CD14-positive monocyte (primary cell): ENCODE data around the gene CSF2. TPM values are rescaled to one million over a fixed set of nuclear protein-coding genes. Genes with fewer than 3 reads are reported as not detected.
A peak's percentile ranks its signal among the peaks of the same experiment; 100 is the strongest.

Source experiments
- DNase-seq, 3 donors: peaks; one replicate each; pipeline ENCODE4 v3.0.0-alpha.2; 2011 to 2022
- H2AFZ ChIP-seq: 2 replicates; pipeline ENCODE4 v1.6.0; 2012; ENCODE audit warnings: mild to moderate bottlenecking, low read depth, low read length, inconsistent platforms; ENCODE audit not compliant: insufficient read depth, poor library complexity, severe bottlenecking
- H3K27ac ChIP-seq, 2 donors: 1 replicate in 1 of 2; 2 replicates in 1 of 2; pipeline ENCODE4 v1.5.1; 2012 to 2013; ENCODE audit warnings: low read length in 2 of 2, control low read depth in 1 of 2, inconsistent platforms in 1 of 2, low read depth in 1 of 2, mild to moderate bottlenecking in 1 of 2
- H3K27me3 ChIP-seq, 2 donors: one replicate each; pipeline versions ENCODE4 v1.6.0 to v1.6.1; 2011 to 2013; ENCODE audit warnings: low read length in 2 of 2; ENCODE audit not compliant: control insufficient read depth in 2 of 2, insufficient read depth in 2 of 2
- H3K36me3 ChIP-seq, 2 donors: replicated peaks in 1 of 2; 1 replicate in 1 of 2; 2 replicates in 1 of 2; pipeline versions ENCODE4 v1.5.1 to v1.6.1; 2012 to 2013; ENCODE audit warnings: low read length in 2 of 2, control low read depth in 1 of 2, inconsistent platforms in 1 of 2, mild to moderate bottlenecking in 1 of 2; ENCODE audit not compliant: insufficient read depth in 2 of 2, control insufficient read depth in 1 of 2
- H3K4me1 ChIP-seq, 2 donors: 1 replicate in 1 of 2; 2 replicates in 1 of 2; pipeline versions ENCODE4 v1.5.1 to v1.6.1; 2012 to 2013; ENCODE audit warnings: low read length in 2 of 2, control low read depth in 1 of 2, inconsistent platforms in 1 of 2, mild to moderate bottlenecking in 1 of 2, moderate library complexity in 1 of 2; ENCODE audit not compliant: insufficient read depth in 2 of 2, control insufficient read depth in 1 of 2
- H3K4me2 ChIP-seq: replicated peaks from 2 replicates; pipeline ENCODE3; 2012; ENCODE audit warnings: low read length, moderate library complexity, mild to moderate bottlenecking; ENCODE audit not compliant: poor library complexity, severe bottlenecking; ENCODE audit errors: extremely low read depth
- H3K4me3 ChIP-seq, 3 experiments: fragments of 200-600 bp in 1 of 3; sonication (generic) in 1 of 3; replicated peaks in 1 of 3; 1 replicate in 2 of 3; 2 replicates in 1 of 3; pipeline ENCODE4 v1.5.1; 2011 to 2013; ENCODE audit warnings: low read length in 3 of 3, mild to moderate bottlenecking in 3 of 3, control low read depth in 2 of 3, low read depth in 2 of 3, inconsistent platforms in 1 of 3, moderate library complexity in 1 of 3
- H3K79me2 ChIP-seq: 2 replicates; pipeline ENCODE4 v1.6.0; 2012; ENCODE audit warnings: mild to moderate bottlenecking, control low read depth, inconsistent platforms, low read length, moderate library complexity; ENCODE audit not compliant: insufficient read depth
- H3K9ac ChIP-seq: 2 replicates; pipeline ENCODE4 v1.6.0; 2017; ENCODE audit warnings: low read length, mild to moderate bottlenecking; ENCODE audit not compliant: insufficient read depth, poor library complexity, severe bottlenecking
- H3K9me3 ChIP-seq, 2 donors: replicated peaks in 1 of 2; 1 replicate in 1 of 2; 2 replicates in 1 of 2; pipeline versions ENCODE4 v1.5.1 to v1.6.1; 2012 to 2013; ENCODE audit warnings: low read length in 2 of 2, control low read depth in 1 of 2; ENCODE audit not compliant: control insufficient read depth in 1 of 2, insufficient read depth in 1 of 2
- H4K20me1 ChIP-seq: 2 replicates; pipeline ENCODE4 v1.6.0; 2012; ENCODE audit warnings: mild to moderate bottlenecking, low read length, control low read depth, moderate library complexity; ENCODE audit not compliant: insufficient read depth
- H3K27ac Mint-ChIP-seq, 7 donors: one replicate each; pipeline ENCODE4 v1.8.0; 2020; ENCODE audit warnings: mild to moderate bottlenecking in 7 of 7, mixed read lengths in 7 of 7, moderate library complexity in 6 of 7, inconsistent platforms in 2 of 7
- H3K27me3 Mint-ChIP-seq, 3 donors: one replicate each; pipeline ENCODE4 v1.8.0; 2021 to 2022; ENCODE audit warnings: low read depth in 3 of 3, mild to moderate bottlenecking in 3 of 3, mixed read lengths in 3 of 3, moderate library complexity in 3 of 3, inconsistent platforms in 1 of 3
- H3K36me3 Mint-ChIP-seq, 2 donors: one replicate each; pipeline ENCODE4 v1.8.0; 2020; ENCODE audit warnings: mixed read lengths in 2 of 2, inconsistent platforms in 1 of 2, mild to moderate bottlenecking in 1 of 2
- H3K4me1 Mint-ChIP-seq: one replicate; pipeline ENCODE4 v1.8.0; 2020; ENCODE audit warnings: mild to moderate bottlenecking, mixed read lengths
- H3K4me3 Mint-ChIP-seq, 2 donors: one replicate each; pipeline ENCODE4 v1.8.0; 2020; ENCODE audit warnings: mild to moderate bottlenecking in 2 of 2, mixed read lengths in 2 of 2, moderate library complexity in 1 of 2
- H3K9me3 Mint-ChIP-seq, 7 donors: one replicate each; pipeline ENCODE4 v1.8.0; 2020 to 2022; ENCODE audit warnings: mixed read lengths in 7 of 7, mild to moderate bottlenecking in 6 of 7, moderate library complexity in 6 of 7, inconsistent platforms in 2 of 7
- WGBS: methylation state at CpG from one replicate; pipeline ENCODE4 v1.1.5; 2013; ENCODE audit warnings: missing lambda C conversion rate; ENCODE audit not compliant: insufficient coverage; 5-methylcytosine and 5-hydroxymethylcytosine counted together
- intact Hi-C, 2 donors: fragments of 100-400 bp; cut with micrococcal nuclease; formaldehyde crosslinking; loops; one replicate each; pipeline versions ENCODE4 v1.15.0 to v1.15.1; 2023
- polyA plus RNA-seq, 3 donors: library from polyadenylated mRNA; depleted of rRNA in 1 of 3; unstranded in 2 of 3; stranded (reverse) in 1 of 3; fragments of 300-500 nt in 2 of 3; fragments of >200 nt in 1 of 3; fragmentation: Illumina TruSeq in 2 of 3; gene quantifications; 1 replicate in 2 of 3; 2 replicates in 1 of 3; pipeline ENCODE4 v1.2.3, GENCODE V29; 2012 to 2021
- TF ChIP-seq, protein P1 (sequence below): fragments of 200-600 bp; IDR thresholded peaks from one replicate; pipeline ENCODE4 v1.8.0; 2022; ENCODE audit warnings: antibody characterized with exemption, mild to moderate bottlenecking

Gene CSF2
- polyA plus RNA-seq, 3 donors, result not detected

DNA sequence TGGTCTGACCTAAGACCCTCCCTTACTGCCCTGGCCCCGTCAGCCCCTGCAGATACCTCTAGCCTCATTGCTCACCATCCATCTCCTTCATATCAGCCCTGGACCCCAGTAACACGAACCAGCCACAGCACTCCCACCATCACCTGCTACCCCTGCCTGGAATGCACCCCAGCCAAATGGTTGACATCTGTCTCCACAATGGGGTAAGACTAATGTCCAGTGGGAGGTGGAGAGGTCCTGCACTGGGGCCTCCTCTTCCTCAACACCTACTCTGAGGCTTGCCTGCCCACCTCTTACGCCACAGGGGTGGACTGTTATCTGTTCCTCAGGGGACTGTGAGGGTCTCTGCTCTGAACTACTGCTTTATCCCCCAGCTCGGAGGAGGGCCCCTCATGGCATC is 12.1 kb downstream of the CSF2 start:
- H3K27ac Mint-ChIP-seq, result peak overlapping the region in 1 of 7 donors; percentile 6
- 100% methylated on average over 3 of the region's 4 CpGs for WGBS

DNA sequence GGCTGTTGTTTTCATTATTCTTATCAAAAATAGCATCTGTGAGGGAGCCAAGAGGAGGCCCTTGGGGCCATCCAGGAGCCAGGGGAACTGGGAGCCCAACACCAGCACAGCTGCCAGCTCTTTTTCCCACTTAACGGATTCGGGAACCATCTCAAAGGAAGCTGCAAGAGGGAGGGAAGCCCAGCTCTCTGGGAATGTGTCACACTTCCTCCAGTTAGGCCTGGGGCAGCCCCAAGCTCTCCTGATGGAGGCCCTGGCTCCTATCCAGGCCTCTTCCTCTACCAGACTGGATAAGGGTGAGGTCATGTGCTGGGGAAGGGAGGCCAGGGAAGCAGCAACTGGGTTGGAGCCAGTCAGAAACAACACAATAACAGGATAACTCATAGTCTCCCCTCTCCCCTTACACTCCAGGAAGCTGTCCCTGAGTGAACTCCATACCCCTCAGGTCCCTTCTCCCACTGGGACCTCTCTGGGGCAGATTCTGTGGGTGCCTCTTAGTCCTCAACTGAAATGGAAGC is 12.7 kb downstream of the CSF2 start:
- Histone ChIP-seq H2AFZ (no peak overlapping the region), H3K4me3 (no peak overlapping the region), H4K20me1 (no peaks in the 10 kb centered on the region), H3K27ac (no peak overlapping the region), H3K27me3 (no peaks in the 10 kb centered on the region), H3K9me3 (no peaks in the 10 kb centered on the region), H3K79me2 (no peaks in the 10 kb centered on the region), H3K9ac (no peak overlapping the region), H3K4me1 (no peaks in the 10 kb centered on the region), H3K36me3 (no peaks in the 10 kb centered on the region), H3K4me2 (no peak overlapping the region)
- H3K36me3 Mint-ChIP-seq, result no peaks in the 10 kb centered on the region
- no peaks in the 10 kb centered on the region for H3K4me1 Mint-ChIP-seq
- DNase-seq, result no peak
- no peak overlapping the region for H3K4me3 Mint-ChIP-seq
- peak overlapping the region in 1 of 7 donors; percentile 22 for H3K27ac Mint-ChIP-seq
- H3K9me3 Mint-ChIP-seq, result peaks cover 0 to 2% (median 0%) of the 10 kb centered on the region in 7 donors
- TF ChIP-seq, protein P1, sequence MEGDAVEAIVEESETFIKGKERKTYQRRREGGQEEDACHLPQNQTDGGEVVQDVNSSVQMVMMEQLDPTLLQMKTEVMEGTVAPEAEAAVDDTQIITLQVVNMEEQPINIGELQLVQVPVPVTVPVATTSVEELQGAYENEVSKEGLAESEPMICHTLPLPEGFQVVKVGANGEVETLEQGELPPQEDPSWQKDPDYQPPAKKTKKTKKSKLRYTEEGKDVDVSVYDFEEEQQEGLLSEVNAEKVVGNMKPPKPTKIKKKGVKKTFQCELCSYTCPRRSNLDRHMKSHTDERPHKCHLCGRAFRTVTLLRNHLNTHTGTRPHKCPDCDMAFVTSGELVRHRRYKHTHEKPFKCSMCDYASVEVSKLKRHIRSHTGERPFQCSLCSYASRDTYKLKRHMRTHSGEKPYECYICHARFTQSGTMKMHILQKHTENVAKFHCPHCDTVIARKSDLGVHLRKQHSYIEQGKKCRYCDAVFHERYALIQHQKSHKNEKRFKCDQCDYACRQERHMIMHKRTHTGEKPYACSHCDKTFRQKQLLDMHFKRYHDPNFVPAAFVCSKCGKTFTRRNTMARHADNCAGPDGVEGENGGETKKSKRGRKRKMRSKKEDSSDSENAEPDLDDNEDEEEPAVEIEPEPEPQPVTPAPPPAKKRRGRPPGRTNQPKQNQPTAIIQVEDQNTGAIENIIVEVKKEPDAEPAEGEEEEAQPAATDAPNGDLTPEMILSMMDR, result no peak
- H3K27me3 Mint-ChIP-seq, result peaks cover 4 to 14% (median 14%) of the 10 kb centered on the region in 3 donors
- intact Hi-C loops, result no loop called here
- WGBS, result no CpG with 5 or more reads among the region's 2 CpGs

More for the DNA sequence above, 12.1 kb downstream of the CSF2 start:
- Histone ChIP-seq H3K4me2 (no peak overlapping the region), H4K20me1 (no peaks in the 10 kb centered on the region), H3K9ac (no peak overlapping the region), H3K4me1 (no peaks in the 10 kb centered on the region), H2AFZ (no peak overlapping the region), H3K36me3 (no peaks in the 10 kb centered on the region), H3K9me3 (no peaks in the 10 kb centered on the region), H3K4me3 (no peak overlapping the region), H3K27ac (no peak overlapping the region), H3K27me3 (no peaks in the 10 kb centered on the region), H3K79me2 (no peaks in the 10 kb centered on the region)
- Mint-ChIP-seq H3K4me1 (no peaks in the 10 kb centered on the region), H3K9me3 (peaks cover 0 to 2% (median 0%) of the 10 kb centered on the region in 7 donors), H3K36me3 (no peaks in the 10 kb centered on the region), H3K27me3 (peaks cover 4 to 15% (median 14%) of the 10 kb centered on the region in 3 donors), H3K4me3 (no peak overlapping the region)
- DNase-seq, result no peak
- intact Hi-C loops, result no loop called here
- TF ChIP-seq, protein P1, result no peak
